GM12864 (cell line): ENCODE results near the gene KCNQ2.

Source experiments
- DNase-seq: peaks from one replicate; pipeline ENCODE4 v3.0.0-alpha.2; 2011; ENCODE audit warnings: low read depth
- H3K4me3 ChIP-seq: 2 replicates; pipeline ENCODE4 v1.5.1; 2011; ENCODE audit warnings: mild to moderate bottlenecking, low read depth, low read length, control low read depth
- TF ChIP-seq, protein P1 (sequence below): IDR thresholded peaks from 2 replicates; pipeline ENCODE4 v1.5.1; 2011; ENCODE audit warnings: low read depth, mild to moderate bottlenecking, moderate library complexity, low read length, control low read depth, inconsistent platforms; ENCODE audit errors: missing control alignments

Gene KCNQ2

GRCh38 chr20:63457737-63458136 lies 14.7 kb downstream of the KCNQ2 start:
- DNase-seq: no peak
- TF ChIP-seq, protein P1, sequence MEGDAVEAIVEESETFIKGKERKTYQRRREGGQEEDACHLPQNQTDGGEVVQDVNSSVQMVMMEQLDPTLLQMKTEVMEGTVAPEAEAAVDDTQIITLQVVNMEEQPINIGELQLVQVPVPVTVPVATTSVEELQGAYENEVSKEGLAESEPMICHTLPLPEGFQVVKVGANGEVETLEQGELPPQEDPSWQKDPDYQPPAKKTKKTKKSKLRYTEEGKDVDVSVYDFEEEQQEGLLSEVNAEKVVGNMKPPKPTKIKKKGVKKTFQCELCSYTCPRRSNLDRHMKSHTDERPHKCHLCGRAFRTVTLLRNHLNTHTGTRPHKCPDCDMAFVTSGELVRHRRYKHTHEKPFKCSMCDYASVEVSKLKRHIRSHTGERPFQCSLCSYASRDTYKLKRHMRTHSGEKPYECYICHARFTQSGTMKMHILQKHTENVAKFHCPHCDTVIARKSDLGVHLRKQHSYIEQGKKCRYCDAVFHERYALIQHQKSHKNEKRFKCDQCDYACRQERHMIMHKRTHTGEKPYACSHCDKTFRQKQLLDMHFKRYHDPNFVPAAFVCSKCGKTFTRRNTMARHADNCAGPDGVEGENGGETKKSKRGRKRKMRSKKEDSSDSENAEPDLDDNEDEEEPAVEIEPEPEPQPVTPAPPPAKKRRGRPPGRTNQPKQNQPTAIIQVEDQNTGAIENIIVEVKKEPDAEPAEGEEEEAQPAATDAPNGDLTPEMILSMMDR: no peak
- no peak overlapping the region for H3K4me3 ChIP-seq

DNA sequence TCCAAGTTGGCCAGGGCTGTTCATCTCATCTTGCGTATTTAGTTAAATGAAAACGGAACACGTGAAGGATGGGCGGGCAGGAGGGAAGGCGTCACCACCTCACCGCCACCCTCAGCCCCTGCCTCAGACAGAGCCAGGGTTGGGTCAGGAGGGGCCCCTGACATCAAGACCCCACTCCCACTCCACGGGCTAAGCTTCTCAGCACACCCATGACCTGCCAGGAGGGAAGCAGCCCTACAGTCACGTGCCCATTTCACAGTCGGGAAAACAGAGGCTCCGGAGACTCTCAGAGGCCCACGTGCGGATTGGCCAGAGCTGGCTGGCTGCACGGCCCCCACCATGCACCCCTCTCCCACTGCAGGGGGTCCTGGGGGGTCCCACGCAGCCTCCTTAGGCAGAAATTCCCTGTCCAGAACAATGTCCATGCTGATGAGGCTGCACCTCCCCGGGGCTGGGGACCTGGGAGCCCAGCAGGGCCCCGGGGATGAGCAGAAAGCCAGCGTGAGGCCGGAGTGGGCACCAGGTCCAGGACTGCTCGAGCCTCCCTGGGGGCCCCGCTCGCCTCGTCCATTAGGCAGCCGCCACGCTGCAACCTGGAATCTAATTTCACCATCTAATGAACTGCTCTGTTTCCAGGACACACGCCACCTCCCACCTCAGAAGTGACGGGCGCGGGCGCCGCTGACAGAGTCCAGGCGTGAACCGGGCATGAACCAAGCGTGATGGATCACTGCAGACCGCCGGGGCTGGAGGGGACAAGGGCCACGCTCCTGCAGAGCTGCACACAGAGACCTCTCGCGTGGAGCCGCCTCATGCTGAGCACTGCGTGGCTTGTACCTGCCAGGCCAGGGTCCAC lies 15.8 kb downstream of the KCNQ2 start:
- TF ChIP-seq, protein P1: no peak
- no peak for DNase-seq
- H3K4me3 ChIP-seq: no peak overlapping the region

GRCh38 chr20:63455568-63455859 lies 16.9 kb downstream of the KCNQ2 start:
- no peak for DNase-seq
- TF ChIP-seq, protein P1: no peak
- no peak overlapping the region for H3K4me3 ChIP-seq

DNA sequence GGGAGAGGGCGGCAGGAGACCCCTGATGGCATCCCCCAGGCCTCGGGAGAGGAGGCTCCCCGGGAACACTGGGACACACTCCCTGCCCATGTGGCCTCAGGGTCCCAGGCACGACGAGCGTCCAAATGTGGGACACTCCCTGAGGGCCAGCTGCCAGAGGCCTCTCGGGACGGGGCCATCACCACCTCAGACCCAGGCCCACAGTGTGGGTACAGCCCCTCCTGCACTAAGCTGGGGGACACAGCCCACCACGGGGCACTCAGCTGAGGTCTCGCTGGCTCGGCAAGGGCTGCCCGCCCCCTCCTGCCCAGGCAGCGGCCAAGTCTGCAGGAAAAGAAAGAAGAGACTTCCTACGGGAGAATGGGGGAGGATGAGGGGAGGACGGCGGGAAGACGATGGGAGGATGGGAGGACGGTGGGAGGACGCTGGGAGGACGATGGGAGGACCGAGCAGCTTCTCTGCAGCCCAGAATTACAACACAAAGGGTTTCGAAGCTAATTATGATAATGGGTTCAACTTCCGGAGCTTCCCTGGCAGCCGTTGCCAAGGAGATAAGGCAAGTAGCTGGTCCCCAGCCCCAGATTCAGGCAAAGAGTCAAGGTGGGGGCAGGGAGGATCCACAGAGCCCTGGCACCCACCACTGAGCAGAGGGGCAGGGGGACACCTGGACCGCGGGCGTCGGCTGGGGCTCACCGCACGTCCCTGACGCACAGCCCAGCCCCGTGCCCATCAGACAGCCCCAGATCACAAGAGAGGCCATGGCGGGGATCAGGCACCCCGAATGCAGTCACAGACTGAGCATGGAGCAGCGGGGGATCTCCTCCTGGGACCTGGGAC lies 17.5 kb downstream of the KCNQ2 start:
- H3K4me3 ChIP-seq: no peak overlapping the region
- DNase-seq: no peak
- TF ChIP-seq, protein P1: no peak

GRCh38 chr20:63452821-63453523 lies 19.5 kb downstream of the KCNQ2 start:
- TF ChIP-seq, protein P1: no peak
- DNase-seq: no peak
- no peak overlapping the region for H3K4me3 ChIP-seq

- TF ChIP-seq, protein P1: no peak
- DNase-seq: no peak
- no peak overlapping the region for H3K4me3 ChIP-seq
Measured at GRCh38 chr20:63452341-63452740, 20.1 kb downstream of the KCNQ2 start.
